ENCODE measurements around the gene NAALADL2. TPM values are rescaled to one million over a fixed set of nuclear protein-coding genes. Genes with fewer than 3 reads are reported as not detected.

The NAALADL2 gene
- total and polyA plus RNA-seq, 2 experiments from 2014 or later: 3.4 to 15.3 TPM

- DNase-seq (ENCODE audit: low spot score): no peak
- no peak for TF ChIP-seq EZH2phosphoT487 (IDR thresholded peaks at IDR 0.05; ENCODE audit: low read depth, severe bottlenecking, unreplicated experiment)
- TF ChIP-seq, protein P1, sequence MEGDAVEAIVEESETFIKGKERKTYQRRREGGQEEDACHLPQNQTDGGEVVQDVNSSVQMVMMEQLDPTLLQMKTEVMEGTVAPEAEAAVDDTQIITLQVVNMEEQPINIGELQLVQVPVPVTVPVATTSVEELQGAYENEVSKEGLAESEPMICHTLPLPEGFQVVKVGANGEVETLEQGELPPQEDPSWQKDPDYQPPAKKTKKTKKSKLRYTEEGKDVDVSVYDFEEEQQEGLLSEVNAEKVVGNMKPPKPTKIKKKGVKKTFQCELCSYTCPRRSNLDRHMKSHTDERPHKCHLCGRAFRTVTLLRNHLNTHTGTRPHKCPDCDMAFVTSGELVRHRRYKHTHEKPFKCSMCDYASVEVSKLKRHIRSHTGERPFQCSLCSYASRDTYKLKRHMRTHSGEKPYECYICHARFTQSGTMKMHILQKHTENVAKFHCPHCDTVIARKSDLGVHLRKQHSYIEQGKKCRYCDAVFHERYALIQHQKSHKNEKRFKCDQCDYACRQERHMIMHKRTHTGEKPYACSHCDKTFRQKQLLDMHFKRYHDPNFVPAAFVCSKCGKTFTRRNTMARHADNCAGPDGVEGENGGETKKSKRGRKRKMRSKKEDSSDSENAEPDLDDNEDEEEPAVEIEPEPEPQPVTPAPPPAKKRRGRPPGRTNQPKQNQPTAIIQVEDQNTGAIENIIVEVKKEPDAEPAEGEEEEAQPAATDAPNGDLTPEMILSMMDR (IDR thresholded peaks at IDR 0.05; ENCODE audit: poor library complexity): no peak
- no peak for TF ChIP-seq EZH2 (IDR thresholded peaks at IDR 0.05; ENCODE audit: borderline replicate concordance)
- Histone ChIP-seq H3K4me3 (no peak overlapping the region), H3K9me2 (replicated peaks; ENCODE audit: insufficient read depth) (no peaks in the 10 kb centered on the region), H3K4me2 (no peak overlapping the region), H4K20me1 (ENCODE audit: insufficient read depth, poor library complexity, severe bottlenecking) (no peaks in the 10 kb centered on the region), H3K79me2 (no peaks in the 10 kb centered on the region), H2AFZ (no peak overlapping the region), H3K27ac (no peak overlapping the region), H3K9me3 (ENCODE audit: low read depth) (no peaks in the 10 kb centered on the region), H3K4me1 (ENCODE audit: insufficient read depth) (no peaks in the 10 kb centered on the region), H3K36me3 (replicated peaks; ENCODE audit: insufficient read depth, low read depth) (no peaks in the 10 kb centered on the region), H3K27me3 (no peaks in the 10 kb centered on the region)
- 95% methylated on average over 1 of the region's 1 CpG for WGBS (ENCODE audit: low lambda C conversion rate, missing lambda C conversion rate)
These were observed 259.3 kb downstream of the NAALADL2 start for GRCh38 chr3:175118382-175118941.

- H3K79me2 ChIP-seq: no peaks in the 10 kb centered on the region
- no peaks in the 10 kb centered on the region for H3K9me2 ChIP-seq (replicated peaks; ENCODE audit: insufficient read depth)
- TF ChIP-seq EZH2phosphoT487 (IDR thresholded peaks at IDR 0.05; ENCODE audit: low read depth, severe bottlenecking, unreplicated experiment): no peak
- TF ChIP-seq, protein P1 (IDR thresholded peaks at IDR 0.05; ENCODE audit: poor library complexity): peak; percentile 33
- no peaks in the 10 kb centered on the region for H3K27me3 ChIP-seq
- H4K20me1 ChIP-seq (ENCODE audit: insufficient read depth, poor library complexity, severe bottlenecking): no peaks in the 10 kb centered on the region
- H3K27ac ChIP-seq: no peak overlapping the region
- no peaks in the 10 kb centered on the region for H3K36me3 ChIP-seq (replicated peaks; ENCODE audit: insufficient read depth, low read depth)
- H3K4me1 ChIP-seq (ENCODE audit: insufficient read depth): no peaks in the 10 kb centered on the region
- no peak overlapping the region for H3K4me3 ChIP-seq
- WGBS (ENCODE audit: low lambda C conversion rate, missing lambda C conversion rate): 41% methylated on average over 2 of the region's 2 CpGs
- DNase-seq (ENCODE audit: low spot score): peak; percentile 26
- no peak overlapping the region for H2AFZ ChIP-seq
- no peak overlapping the region for H3K4me2 ChIP-seq
- no peaks in the 10 kb centered on the region for H3K9me3 ChIP-seq (ENCODE audit: low read depth)
These were observed 262.1 kb downstream of the NAALADL2 start for GRCh38 chr3:175121225-175121624.

GRCh38 chr3:175127075-175127662, 268.0 kb downstream of the NAALADL2 start:
- H3K4me2 ChIP-seq: no peak overlapping the region
- 77% methylated on average over 3 of the region's 3 CpGs for WGBS (ENCODE audit: low lambda C conversion rate, missing lambda C conversion rate)
- H3K27me3 ChIP-seq: no peaks in the 10 kb centered on the region
- H3K79me2 ChIP-seq: no peaks in the 10 kb centered on the region
- H3K9me3 ChIP-seq (ENCODE audit: low read depth): no peaks in the 10 kb centered on the region
- H3K4me1 ChIP-seq (ENCODE audit: insufficient read depth): no peaks in the 10 kb centered on the region
- H3K36me3 ChIP-seq (replicated peaks; ENCODE audit: insufficient read depth, low read depth): no peaks in the 10 kb centered on the region
- no peak overlapping the region for H2AFZ ChIP-seq
- no peak overlapping the region for H3K27ac ChIP-seq
- DNase-seq (ENCODE audit: low spot score): no peak
- no peak for TF ChIP-seq EZH2 (IDR thresholded peaks at IDR 0.05; ENCODE audit: borderline replicate concordance)
- TF ChIP-seq EZH2phosphoT487 (IDR thresholded peaks at IDR 0.05; ENCODE audit: low read depth, severe bottlenecking, unreplicated experiment): no peak
- TF ChIP-seq, protein P1 (IDR thresholded peaks at IDR 0.05; ENCODE audit: poor library complexity): no peak
- H3K4me3 ChIP-seq: no peak overlapping the region
- no peaks in the 10 kb centered on the region for H3K9me2 ChIP-seq (replicated peaks; ENCODE audit: insufficient read depth)
- no peaks in the 10 kb centered on the region for H4K20me1 ChIP-seq (ENCODE audit: insufficient read depth, poor library complexity, severe bottlenecking)

Measured in hepatocyte (in vitro differentiated cells).